HG03045 (cell line): ENCODE data around the gene GMDS.

ENCODE experiments used
- ATAC-seq: cut with Tn5 transposase; IDR thresholded peaks from one replicate; pipeline ENCODE4 v1.9.1; 2021; ENCODE audit warnings: mild to moderate bottlenecking, moderate library complexity; ENCODE audit not compliant: unreplicated experiment

GMDS gene

DNA sequence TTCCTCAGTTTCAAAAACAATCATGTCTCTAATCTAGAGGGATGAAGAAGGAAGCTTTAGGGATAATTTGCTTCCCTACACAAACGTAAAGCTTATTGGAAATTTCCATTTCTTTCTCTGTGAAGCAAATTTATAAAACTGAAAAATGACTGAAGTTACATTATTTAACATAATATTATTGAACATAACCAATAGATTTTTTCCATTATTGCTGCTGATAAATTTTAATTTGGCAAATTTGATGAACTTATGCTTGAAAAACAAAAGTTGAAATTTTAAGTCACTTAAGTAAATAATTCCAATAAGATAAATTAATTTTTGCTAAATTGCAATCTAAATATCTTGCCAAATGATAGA lies 140.9 kb downstream of the GMDS start:
- ATAC-seq: no peak

DNA sequence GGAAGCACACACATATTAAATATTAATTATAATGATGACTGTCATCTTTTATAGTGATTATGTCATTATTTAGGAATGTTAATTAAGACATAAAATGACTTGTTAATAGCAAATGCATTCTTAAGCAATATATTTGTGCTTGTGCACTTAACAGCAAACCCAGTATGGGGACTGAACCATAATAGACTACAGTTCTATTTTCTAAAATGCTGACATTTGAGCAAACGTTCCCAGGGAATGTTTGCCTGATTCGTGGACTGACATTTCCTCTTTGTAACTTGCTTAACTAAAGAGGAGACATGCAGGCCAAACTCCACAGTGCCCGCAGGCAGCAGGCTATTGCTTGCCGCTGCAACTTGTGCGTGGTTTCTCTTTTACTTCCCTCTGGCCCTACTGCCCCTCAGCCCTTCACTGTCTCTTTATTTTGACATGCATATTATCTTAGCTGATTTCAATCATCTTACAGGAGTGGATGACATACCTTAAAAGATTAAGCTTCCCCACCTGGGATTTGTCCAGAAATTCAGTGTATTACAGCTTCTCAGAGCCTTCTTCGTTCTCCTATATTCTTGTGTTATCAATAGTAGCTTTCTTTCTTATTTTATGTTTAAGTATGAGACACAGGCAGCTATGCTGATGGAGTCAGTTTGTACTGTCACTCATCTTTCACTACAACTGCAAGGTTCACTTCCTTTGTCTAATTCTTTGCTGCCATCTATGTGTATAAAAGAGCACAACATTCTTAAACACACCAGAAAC lies 141.5 kb downstream of the GMDS start:
- no peak for ATAC-seq

DNA sequence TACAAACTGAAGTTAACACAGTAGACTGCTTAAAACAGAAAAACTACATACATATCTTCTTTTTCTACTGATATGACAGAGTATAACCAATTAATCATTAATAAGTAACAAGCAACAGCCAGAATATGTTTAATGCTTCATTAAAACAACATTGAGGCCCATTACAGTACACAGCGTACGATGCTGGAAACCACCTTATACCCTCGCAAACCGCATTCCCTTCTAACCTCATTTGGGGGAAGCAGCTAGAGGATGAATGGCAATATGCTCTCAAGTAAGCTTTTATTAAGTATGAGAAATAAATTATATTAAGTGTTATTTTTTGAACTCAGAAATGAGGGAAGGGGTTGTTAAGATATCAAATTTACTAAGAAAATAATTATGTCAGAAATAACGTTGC lies 142.4 kb downstream of the GMDS start:
- ATAC-seq: no peak

DNA sequence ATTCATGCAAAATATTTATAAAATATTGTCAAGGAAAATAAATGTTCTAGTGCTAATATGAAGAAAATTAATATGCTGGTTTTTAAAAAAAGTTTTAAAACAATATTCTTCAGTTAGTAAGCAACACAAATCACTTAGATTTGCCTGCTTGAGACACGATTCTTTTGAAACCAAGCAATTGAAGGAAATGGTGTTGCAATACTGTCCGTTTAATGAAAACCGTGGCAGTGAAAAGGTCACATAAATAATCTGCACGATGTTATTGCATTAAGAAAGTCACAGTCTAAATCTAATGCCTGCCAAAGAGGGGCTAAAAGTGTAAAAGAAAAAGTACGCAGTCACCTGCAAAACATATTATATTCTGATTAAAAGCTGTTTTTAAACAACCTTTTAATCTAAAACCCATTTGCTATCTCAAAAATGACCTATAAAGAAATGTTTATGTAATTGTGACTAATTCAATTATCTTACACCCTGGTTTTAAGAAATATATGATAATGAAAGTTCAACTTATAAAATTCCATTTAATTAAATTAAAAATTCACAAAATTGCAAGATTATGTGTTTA lies 143.0 kb downstream of the GMDS start:
- ATAC-seq: no peak

DNA sequence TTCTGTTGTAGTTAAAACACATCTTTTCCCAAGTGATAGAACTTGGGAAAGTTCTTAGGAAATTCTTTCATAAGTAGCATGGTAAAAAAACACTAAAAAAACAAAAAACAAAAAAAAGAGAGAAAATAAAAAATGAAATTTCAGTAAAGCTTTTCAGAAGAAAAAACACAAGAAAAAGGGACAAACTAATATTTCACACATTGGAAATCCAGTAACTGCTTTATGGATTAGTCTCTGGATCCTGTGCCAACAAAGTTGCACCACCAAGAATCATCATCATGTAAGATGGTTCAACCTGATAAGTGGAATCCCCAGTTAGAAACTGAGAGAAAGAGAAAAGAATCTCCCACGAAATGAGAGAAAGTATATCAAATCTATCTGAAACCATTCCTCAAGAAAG lies 144.2 kb downstream of the GMDS start:
- ATAC-seq: no peak

DNA sequence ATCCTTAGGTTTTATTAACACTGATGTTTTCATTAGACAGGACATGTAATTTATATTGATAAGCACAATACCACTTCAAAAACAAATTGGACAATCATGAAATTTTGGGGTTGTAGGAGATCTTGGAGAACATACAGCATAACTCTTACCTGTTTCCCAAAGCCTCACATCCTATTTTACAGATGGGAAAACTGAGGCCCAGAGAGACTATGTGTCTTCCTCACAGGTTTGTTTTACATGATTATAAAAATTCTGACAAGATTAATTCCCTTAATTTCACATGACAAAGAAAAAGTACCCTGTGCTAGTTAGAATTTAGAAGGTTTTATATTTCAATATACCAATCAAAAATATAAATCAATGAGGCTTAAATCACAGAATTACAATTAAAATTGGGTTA lies 145.5 kb downstream of the GMDS start:
- no peak for ATAC-seq

DNA sequence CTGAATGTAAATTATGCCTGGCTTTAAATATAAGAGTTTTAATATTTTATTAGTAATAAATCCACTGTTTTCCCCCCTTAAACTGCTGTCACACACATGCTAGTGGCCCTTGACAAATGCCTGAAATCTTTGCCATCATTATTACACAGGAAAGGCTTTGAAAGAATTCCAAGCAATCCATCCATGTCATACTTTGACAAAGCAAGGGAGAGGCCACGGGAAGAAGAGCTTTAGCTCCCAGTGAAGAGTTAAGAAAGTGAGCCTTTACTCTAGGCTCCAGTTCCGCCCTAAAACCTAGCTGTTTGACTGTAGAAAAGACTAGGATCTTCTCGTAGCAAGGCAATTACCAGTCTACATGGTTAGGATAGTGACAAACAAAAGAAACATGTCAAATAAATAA lies 147.9 kb downstream of the GMDS start:
- ATAC-seq: no peak

DNA sequence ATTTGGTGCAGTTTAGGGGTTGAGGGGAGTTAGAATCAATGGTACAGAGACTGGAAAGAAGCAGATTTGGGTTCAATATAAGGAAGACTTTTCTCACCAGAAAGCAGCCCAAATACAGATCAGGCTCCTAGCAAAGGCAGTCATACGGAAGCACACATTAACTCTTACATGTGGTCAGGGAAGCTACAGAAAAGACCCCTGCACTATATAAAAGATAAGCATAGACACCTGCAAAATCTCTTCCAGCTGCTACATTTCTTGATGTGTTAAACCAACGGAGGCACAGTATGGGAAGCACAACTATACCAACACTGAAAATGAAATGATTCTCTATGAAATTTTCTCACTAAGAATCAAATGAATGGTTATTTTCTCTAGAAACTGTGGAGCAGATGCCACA lies 150.8 kb downstream of the GMDS start:
- no peak for ATAC-seq

DNA sequence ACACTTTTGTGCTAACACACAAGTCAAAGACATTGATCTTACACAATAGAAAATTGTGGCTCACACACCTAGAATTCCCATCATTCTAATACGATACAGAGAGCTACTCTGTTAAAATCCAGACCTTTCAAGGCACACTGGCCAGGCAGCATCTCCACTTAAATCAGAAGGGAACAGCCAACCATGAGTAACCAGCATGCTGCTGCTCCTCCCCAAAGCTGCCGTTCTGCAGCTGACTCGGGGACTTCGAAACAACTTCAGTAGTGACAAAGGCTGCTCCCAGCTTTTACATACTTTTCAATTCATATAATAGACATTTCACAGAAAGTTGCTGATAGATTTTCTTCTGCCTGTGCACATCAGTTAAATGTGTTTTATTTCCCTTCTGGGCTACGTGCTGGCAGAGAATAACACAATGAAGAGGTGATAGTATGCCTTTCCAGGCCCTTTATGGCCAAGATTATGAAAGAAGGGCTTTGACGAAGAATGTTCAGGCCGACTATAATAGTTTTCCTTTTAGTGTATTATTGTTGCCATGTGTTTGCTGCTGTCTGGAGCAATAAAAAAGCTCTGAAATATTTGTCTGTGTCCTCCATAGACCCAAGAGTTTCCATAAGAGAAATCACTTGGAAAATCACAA lies 159.0 kb downstream of the GMDS start:
- no peak for ATAC-seq

DNA sequence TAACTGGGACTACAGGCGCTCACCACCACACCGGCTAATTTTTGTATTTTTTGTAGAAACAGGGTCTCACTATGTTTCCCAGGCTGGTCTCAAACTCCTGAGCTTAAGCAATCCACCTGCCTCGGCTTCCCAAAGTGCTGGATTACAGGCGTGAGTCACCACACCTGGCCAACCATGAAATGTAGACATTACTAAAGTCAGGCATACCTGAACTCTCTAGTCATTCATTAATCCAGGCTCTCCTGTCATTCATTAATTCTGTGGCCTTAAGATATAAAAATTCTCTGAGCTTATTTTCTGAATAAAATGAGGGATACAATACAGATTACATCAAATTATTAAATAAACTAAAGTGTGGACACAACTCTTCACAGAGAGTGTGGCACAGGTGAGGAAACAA lies 159.7 kb downstream of the GMDS start:
- no peak for ATAC-seq

DNA sequence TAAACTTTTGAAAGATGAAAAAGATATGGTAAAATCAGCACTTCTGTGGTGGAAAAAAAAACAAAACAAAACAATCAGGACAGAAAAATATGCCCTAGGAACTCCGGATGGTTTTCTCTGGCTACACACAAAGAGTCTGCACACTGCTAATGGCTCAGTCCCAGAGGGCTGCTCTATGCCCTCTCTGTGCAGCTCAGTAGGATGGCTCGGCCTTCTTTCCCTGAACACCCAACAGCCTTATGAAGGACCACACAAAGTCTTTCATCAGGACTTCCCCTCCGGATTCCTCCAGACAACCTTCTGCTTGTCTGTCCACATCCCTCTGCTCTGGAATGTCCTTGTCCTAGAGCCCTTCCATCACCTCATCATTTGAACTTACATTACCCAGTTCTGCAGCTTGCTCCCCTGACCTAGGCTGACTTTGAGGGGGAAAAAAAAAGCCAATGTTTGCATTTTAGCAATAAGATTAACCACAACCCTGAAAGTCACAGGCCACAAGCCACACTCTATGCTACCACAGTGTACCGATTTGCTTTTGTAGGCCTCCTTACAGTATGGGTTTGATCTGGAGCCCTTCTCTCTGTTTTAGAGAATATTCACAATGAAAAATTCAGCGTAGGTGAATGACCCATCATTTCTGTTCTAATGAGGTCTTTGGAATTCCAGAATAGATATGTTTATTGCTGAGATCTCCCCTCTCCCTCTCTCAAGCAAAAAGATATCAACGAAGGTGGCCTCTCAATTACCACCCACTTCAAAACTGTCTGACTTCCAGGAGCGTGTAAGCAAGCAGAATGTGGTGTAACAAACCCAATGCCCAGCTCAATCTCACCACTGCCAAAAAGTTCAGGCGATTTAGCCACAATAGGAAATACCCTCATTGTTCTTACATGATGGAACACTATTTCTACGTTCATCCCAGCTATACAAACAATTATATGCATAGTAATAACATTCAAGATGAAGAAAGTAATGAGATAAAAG lies 164.0 kb downstream of the GMDS start:
- ATAC-seq: peak; percentile 85

DNA sequence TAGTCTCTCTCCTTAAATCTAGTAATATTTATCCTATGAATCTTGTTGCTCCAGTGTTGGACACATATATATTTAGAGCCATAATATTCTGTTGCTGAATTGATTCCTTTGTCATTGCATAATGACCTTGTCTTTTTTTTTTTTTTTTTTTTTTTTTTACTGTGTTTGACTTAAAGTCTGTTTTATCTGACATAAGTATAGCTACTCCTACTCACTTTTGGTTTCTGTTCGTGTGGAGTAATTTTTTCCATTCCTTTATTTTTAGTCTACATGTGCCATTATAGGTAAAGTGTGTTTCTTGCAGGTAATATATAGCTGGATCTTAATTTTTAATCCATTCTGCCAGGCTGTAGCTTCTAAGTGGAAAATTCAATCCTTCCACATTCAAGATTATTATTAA lies 166.5 kb downstream of the GMDS start:
- ATAC-seq: no peak

DNA sequence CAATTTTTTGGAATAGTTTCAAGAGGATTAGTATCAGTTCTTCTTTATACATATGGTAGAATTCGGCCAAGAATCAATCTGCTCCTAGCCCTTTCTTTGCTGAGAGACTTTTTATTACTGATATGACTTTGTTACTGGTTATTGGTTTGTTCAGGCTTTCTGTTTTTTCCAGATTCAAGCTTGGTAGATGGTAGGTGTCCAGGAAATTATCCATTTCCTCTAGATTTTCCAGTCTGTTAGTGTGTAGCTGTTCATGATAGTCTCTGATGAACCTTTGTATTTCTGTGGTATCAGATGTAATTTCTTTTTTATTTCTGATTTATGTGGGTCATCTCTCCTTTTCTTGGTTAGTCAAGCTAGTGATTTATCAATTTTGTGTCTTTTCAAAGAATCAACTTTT lies 167.6 kb downstream of the GMDS start:
- no peak for ATAC-seq

DNA sequence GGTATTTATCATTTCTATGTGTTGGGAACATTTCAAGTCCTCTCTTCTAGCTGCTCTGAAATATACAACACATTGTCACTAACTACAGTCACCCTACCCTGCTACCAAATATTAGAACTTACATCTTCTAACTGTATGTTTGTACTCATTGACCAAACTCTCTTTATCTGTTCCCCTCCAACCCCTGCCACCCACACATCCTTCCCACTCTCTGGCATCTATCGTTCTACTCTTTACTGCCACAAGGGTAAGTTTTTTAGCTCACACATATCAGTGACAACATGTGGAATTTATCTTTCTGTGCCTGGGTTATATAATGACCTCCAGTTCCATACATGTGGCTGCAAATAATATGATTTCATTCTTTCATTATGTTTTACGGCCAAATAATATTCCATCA lies 171.9 kb downstream of the GMDS start:
- no peak for ATAC-seq

DNA sequence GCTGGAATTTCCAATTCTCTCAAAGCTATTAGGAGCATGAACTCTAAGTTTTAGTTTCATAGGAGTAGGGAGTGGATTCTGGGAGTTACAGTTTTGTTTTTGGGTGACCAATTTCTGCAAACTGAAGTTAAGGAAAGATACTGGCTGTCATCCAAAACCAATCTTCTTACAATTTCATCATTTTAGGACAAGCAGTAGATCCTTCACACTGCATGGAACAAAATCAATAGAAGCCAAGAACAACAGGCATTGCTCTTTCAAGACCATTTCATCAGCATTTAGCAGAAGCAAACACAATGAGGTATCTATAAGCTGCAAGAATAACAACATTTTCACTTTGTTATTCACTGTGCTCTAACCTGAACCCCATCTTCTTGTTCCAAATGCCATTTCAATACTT lies 173.0 kb downstream of the GMDS start:
- no peak for ATAC-seq

DNA sequence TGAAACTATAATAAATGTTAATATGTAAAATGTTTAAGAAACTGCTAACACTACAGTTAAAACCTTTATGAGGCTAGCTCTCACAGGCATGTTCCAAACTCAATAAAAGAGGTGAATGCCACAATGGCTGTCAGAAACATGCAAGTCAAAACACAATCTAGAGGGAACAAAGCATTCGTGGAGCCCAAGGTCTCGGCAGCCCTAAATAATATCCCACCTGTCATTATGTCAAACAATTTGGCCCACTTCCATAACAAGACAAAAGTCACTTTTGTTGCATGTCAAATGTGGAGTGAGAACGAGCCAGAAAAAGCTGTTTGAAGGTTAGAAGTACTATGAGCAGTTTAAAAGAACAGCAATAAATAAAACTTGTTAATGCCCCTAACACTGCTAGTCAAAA lies 181.9 kb downstream of the GMDS start:
- ATAC-seq: no peak

DNA sequence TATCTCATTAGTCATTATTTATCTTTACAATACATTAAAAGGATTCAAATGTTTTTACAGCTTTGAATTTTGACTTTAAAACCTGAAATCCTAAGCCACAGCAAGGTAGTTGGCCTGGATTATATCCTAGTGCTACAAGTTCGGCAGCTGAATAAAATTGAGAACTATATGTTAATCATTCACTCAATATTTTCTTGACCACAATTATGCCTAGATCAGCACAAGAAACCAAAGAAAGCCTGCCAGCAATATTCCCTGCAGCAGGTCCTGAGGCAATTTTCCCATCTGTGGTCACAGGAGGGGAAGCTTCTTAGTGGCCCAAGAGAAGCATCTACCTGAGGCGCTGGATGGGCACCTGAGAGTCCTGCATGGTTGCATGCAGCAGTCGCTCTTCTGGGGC lies 183.5 kb downstream of the GMDS start:
- ATAC-seq: no peak

DNA sequence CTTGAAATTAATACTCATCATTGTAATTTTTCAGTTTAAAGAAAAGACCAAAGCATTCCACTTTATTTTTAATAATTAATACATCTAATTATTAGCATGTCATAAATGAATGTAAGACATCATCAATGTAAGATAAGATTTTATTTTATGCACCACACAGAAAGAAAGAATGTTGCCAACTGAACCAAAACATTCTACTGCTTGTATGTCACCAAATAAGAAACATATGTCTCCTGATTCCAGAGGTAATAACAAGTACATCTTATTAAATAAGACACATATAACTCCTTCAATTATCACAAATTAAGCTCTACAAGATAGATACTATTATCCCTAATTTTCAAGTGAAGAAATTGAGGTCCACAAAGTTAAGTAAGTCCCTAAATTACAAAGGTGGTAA lies 189.5 kb downstream of the GMDS start:
- ATAC-seq: no peak

DNA sequence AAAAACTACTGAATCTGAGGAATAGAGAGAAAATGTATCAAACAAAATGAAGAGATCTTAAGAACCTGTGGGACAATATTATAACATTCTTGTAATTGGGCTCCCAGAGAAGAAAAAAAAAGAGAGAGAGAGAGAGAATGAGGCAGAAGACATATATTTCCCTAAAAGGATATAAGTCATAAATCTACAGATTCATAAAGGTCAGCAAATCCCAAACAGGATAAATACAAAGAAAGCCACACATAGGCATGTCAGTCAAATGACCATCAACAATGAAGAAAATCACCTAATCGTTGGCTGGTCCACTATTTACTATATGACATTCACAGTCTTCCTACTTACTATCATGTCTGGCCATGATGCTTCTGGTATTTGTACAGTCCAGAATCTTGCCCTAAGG lies 190.3 kb downstream of the GMDS start:
- no peak for ATAC-seq

DNA sequence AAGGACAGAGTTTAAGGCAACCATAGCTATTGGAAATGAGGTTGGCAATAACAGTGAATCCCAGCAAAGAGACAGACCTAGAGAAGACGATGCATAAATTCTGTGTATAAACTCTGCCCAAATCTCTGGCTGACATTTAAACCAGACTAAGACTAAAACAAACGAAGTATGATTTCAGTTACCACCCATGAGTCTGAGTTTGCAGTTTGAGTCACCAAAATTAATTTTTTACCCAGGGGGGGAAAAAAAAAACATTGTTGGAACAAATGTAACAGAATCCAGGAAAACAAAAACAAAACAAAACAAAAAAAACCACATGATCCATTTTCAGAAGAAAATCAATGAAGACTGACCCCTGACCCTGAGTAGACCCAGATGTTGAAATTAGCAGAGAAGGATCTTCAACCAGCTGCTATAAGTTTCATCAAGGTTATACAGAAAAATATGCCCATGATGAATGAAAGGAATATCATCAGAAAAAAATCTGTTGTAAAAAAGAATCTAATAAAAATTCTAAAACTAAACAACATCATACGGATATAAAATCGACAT lies 190.8 kb downstream of the GMDS start:
- no peak for ATAC-seq

DNA sequence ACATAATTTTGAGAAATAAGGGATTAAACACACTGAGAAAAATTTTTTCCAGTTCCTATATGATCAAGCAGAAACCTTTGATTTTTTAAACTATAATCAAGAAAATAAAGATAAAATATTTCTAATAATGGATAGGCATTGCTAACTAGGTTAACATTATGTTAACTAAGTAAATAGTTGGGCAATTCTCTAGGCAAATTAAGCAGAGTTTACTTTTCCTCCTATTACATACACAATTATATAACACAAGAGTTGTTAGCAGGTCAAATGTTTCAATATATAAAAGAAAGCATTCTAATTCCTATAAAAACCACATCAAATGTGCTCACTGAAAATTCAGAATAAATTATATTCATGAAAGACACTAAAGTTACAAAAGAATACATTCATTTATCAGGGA lies 191.7 kb downstream of the GMDS start:
- no peak for ATAC-seq
